WTC11 (cell line): ENCODE measurements around the gene UBQLN1.

Experiments used
- CTCF ChIP-seq: fragments of 200-600 bp; IDR thresholded peaks from 2 replicates; pipeline ENCODE4 v1.8.0; 2022; ENCODE audit warnings: antibody characterized with exemption
- E2F1 ChIP-seq: sonication (generic); formaldehyde crosslinking; IDR thresholded peaks from 2 replicates; pipeline ENCODE4 v1.8.0; 2022; ENCODE audit warnings: mild to moderate bottlenecking, missing genetic modification reagents
- ESRRA ChIP-seq: sonication (generic); formaldehyde crosslinking; IDR thresholded peaks from 2 replicates; pipeline ENCODE4 v1.8.1; 2022; ENCODE audit warnings: mild to moderate bottlenecking, missing genetic modification reagents, borderline replicate concordance
- ETV6 ChIP-seq: sonication (generic); formaldehyde crosslinking; IDR thresholded peaks from 2 replicates; pipeline ENCODE4 v1.8.1; 2022; ENCODE audit warnings: mild to moderate bottlenecking, missing genetic modification reagents
- MAX ChIP-seq: sonication (generic); formaldehyde crosslinking; IDR thresholded peaks from 2 replicates; pipeline ENCODE4 v1.8.0; 2022; ENCODE audit warnings: mild to moderate bottlenecking, missing genetic modification reagents
- NR3C1 ChIP-seq: sonication (generic); formaldehyde crosslinking; conservative IDR thresholded peaks from 2 replicates; pipeline ENCODE4 v1.8.1; 2023; ENCODE audit warnings: low read depth, mild to moderate bottlenecking, missing genetic modification reagents
- TP53 ChIP-seq: sonication (generic); formaldehyde crosslinking; IDR thresholded peaks from 2 replicates; pipeline ENCODE4 v1.8.1; 2023; ENCODE audit warnings: mild to moderate bottlenecking, missing genetic modification reagents
- USF2 ChIP-seq: sonication (generic); formaldehyde crosslinking; IDR thresholded peaks from 2 replicates; pipeline ENCODE4 v1.8.1; 2023; ENCODE audit warnings: mild to moderate bottlenecking, missing genetic modification reagents, moderate library complexity
- ZNF263 ChIP-seq: sonication (generic); formaldehyde crosslinking; IDR thresholded peaks from 2 replicates; pipeline ENCODE4 v1.8.1; 2022; ENCODE audit warnings: low read depth, mild to moderate bottlenecking, moderate library complexity, missing genetic modification reagents

- TF ChIP-seq CTCF (no peak), ETV6 (CRISPR knock-in tag) (no peak), ZNF263 (CRISPR knock-in tag) (no peak), E2F1 (no peak), USF2 (CRISPR knock-in tag) (no peak), TP53 (CRISPR knock-in tag) (no peak), MAX (CRISPR knock-in tag) (no peak), ESRRA (no peak), NR3C1 (CRISPR knock-in tag) (no peak)
These were observed 27.5 kb downstream of the UBQLN1 start for GRCh38 chr9:83680233-83680632.
